Measurements from ENCODE around the gene L3MBTL2. TPM values are rescaled to one million over a fixed set of nuclear protein-coding genes. Genes with fewer than 3 reads are reported as not detected.

Gene L3MBTL2
- total and polyA plus RNA-seq, 2 donors (not counting 1 experiment from before 2014, with no cell fraction given): 22.5 to 37.3 TPM

DNA sequence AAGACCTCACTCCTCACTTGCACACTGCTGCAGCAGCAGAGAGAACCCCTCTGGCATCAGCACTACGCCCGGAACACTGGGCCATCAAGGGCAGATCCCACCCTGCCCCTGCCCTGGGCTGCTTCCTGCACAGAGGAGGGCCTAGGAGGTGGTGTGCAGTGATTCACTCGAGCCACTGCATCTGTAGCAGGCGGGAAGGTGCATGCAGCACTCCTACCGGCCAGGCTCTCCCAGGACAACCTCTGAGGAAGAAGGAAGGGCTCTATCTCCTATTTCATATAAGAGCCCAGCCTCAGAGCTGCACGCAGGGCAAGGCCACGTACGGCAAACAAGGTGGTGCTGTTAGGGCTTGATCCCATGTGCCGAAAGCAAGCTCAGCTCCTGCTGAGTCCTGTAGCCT, 66.7 kb downstream of the L3MBTL2 start:
- Histone ChIP-seq H3K27ac (ENCODE audit: low read length in 2 of 2) (no peak overlapping the region), H3K4me1 (ENCODE audit: control insufficient read depth in 2 of 2, insufficient read depth in 2 of 2, low read length in 2 of 2) (no peaks in the 10 kb centered on the region), H4K20me1 (ENCODE audit: control insufficient read depth, insufficient read depth, low read length, poor library complexity, severe bottlenecking) (no peaks in the 10 kb centered on the region), H3K79me2 (ENCODE audit: control insufficient read depth, insufficient read depth, low read length) (peaks cover 28% of the 10 kb centered on the region), H3K9me3 (ENCODE audit: control extremely low read depth in 1 of 3, control insufficient read depth in 2 of 3, insufficient read depth in 1 of 3, low read length in 2 of 3) (no peaks in the 10 kb centered on the region), H3K27me3 (replicated peaks in 1 of 4; ENCODE audit: control extremely low read depth in 1 of 4, control insufficient read depth in 3 of 4, insufficient read depth in 4 of 4, low read length in 3 of 4) (no peaks in the 10 kb centered on the region), H3K36me3 (replicated peaks in 1 of 2; ENCODE audit: control extremely low read depth in 1 of 2, control insufficient read depth in 1 of 2, extremely low read depth in 1 of 2, insufficient read depth in 2 of 2, low read length in 1 of 2) (peaks cover 14 to 61% of the 10 kb centered on the region in 2 experiments), H3K9ac (ENCODE audit: low read length) (no peak overlapping the region), H3K4me2 (replicated peaks; ENCODE audit: low read depth, low read length, poor library complexity, severe bottlenecking) (no peak overlapping the region), H3K4me3 (ENCODE audit: control extremely low read depth in 1 of 5, extremely low read depth in 1 of 5, insufficient read depth in 1 of 5, low read depth in 2 of 5, low read length in 4 of 5) (no peak overlapping the region), H2AFZ (ENCODE audit: insufficient read depth, low read depth, low read length, poor library complexity, severe bottlenecking) (no peak overlapping the region)
- DNase-seq (no peak), ATAC-seq (ENCODE audit: low read depth) (no peak)
- POLR2A ChIA-PET: no interaction called here
- H3K4me3 Mint-ChIP-seq: no peak overlapping the region
- intact Hi-C loops (cut with micrococcal nuclease): no loop called here
- H3K4me1 Mint-ChIP-seq: no peaks in the 10 kb centered on the region
- H3K27ac Mint-ChIP-seq: no peak overlapping the region
- CTCF ChIA-PET: no interaction called here
- WGBS (ENCODE audit: insufficient coverage): 98% methylated on average over 9 of the region's 9 CpGs
- TF ChIP-seq CTCF (IDR thresholded peaks at IDR 0.05) (no peak), EZH2 (IDR thresholded peaks at IDR 0.05; ENCODE audit: borderline replicate concordance, insufficient read depth, low read depth, low read length, poor library complexity, severe bottlenecking) (no peak)
- no peaks in the 10 kb centered on the region for H3K27me3 Mint-ChIP-seq
- H3K9me3 Mint-ChIP-seq (ENCODE audit: insufficient read depth): no peaks in the 10 kb centered on the region

DNA sequence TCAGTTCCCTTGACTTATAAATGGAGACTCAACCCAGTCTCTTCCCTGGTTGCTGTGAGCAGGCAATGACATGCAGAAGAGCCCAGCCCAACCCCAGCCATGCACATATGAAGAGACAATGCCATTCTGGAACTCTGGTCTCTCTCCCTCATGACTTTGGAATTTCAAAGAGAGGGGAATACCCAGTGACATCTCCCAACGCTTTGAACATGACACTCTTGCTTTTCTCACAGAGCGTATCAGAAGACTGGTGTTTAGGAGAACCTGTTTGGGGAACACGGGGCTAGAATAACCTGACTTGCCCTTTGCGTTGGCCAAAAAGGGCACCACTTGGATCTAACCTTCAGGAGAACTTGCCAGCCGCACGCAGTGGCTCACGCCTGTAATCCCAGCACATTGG, 68.0 kb downstream of the L3MBTL2 start:
- Histone ChIP-seq H3K4me3 (ENCODE audit: control extremely low read depth in 1 of 5, extremely low read depth in 1 of 5, insufficient read depth in 1 of 5, low read depth in 2 of 5, low read length in 4 of 5) (no peak overlapping the region), H3K4me1 (ENCODE audit: control insufficient read depth in 2 of 2, insufficient read depth in 2 of 2, low read length in 2 of 2) (no peaks in the 10 kb centered on the region), H3K36me3 (replicated peaks in 1 of 2; ENCODE audit: control extremely low read depth in 1 of 2, control insufficient read depth in 1 of 2, extremely low read depth in 1 of 2, insufficient read depth in 2 of 2, low read length in 1 of 2) (peaks cover 16 to 57% of the 10 kb centered on the region in 2 experiments), H3K27ac (ENCODE audit: low read length in 2 of 2) (no peak overlapping the region), H3K27me3 (replicated peaks in 1 of 4; ENCODE audit: control extremely low read depth in 1 of 4, control insufficient read depth in 3 of 4, insufficient read depth in 4 of 4, low read length in 3 of 4) (no peaks in the 10 kb centered on the region), H3K79me2 (ENCODE audit: control insufficient read depth, insufficient read depth, low read length) (peaks cover 28% of the 10 kb centered on the region), H4K20me1 (ENCODE audit: control insufficient read depth, insufficient read depth, low read length, poor library complexity, severe bottlenecking) (no peaks in the 10 kb centered on the region), H3K9ac (ENCODE audit: low read length) (no peak overlapping the region), H3K4me2 (replicated peaks; ENCODE audit: low read depth, low read length, poor library complexity, severe bottlenecking) (no peak overlapping the region), H2AFZ (ENCODE audit: insufficient read depth, low read depth, low read length, poor library complexity, severe bottlenecking) (no peak overlapping the region), H3K9me3 (ENCODE audit: control extremely low read depth in 1 of 3, control insufficient read depth in 2 of 3, insufficient read depth in 1 of 3, low read length in 2 of 3) (no peaks in the 10 kb centered on the region)
- H3K4me1 Mint-ChIP-seq: no peaks in the 10 kb centered on the region
- intact Hi-C loops (cut with micrococcal nuclease): no loop called here
- H3K27ac Mint-ChIP-seq: no peak overlapping the region
- WGBS (ENCODE audit: insufficient coverage): 99% methylated on average over 7 of the region's 7 CpGs
- TF ChIP-seq EZH2 (IDR thresholded peaks at IDR 0.05; ENCODE audit: borderline replicate concordance, insufficient read depth, low read depth, low read length, poor library complexity, severe bottlenecking): no peak
- no peak for TF ChIP-seq CTCF (IDR thresholded peaks at IDR 0.05)
- no peaks in the 10 kb centered on the region for H3K9me3 Mint-ChIP-seq (ENCODE audit: insufficient read depth)
- no peak for DNase-seq
- no peaks in the 10 kb centered on the region for H3K27me3 Mint-ChIP-seq
- no peak for ATAC-seq (ENCODE audit: low read depth)
- ChIA-PET POLR2A (no interaction called here), CTCF (interaction anchor here (0.9 kb wide), 1 partner anchor 350 kb away, joined by 3 read pairs; no protein-coding TSS in a partner anchor)
- no peak overlapping the region for H3K4me3 Mint-ChIP-seq
